ENCODE results near the gene PITPNM1.

DNA sequence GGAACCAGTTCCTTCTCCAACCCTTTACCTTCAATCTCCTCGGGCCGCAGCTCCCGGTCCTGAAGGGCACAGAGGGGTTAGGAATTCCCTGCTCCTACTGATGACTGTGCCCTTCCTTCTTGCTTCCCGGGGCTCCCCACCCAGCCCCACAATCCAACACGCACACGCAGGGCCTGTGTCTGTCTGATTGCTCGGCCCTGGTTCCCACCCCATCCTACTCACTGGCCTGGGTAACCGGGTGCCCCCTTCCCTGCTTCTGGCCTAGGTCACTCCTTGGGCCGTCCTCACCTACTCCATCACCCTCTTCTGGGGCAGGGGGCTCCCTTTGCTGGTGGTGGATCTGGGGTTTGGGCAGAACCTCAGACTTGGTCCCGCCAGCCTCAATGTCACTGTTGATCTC is 16.8 kb upstream of the PITPNM1 start:
- TF ChIP-seq, protein P1, sequence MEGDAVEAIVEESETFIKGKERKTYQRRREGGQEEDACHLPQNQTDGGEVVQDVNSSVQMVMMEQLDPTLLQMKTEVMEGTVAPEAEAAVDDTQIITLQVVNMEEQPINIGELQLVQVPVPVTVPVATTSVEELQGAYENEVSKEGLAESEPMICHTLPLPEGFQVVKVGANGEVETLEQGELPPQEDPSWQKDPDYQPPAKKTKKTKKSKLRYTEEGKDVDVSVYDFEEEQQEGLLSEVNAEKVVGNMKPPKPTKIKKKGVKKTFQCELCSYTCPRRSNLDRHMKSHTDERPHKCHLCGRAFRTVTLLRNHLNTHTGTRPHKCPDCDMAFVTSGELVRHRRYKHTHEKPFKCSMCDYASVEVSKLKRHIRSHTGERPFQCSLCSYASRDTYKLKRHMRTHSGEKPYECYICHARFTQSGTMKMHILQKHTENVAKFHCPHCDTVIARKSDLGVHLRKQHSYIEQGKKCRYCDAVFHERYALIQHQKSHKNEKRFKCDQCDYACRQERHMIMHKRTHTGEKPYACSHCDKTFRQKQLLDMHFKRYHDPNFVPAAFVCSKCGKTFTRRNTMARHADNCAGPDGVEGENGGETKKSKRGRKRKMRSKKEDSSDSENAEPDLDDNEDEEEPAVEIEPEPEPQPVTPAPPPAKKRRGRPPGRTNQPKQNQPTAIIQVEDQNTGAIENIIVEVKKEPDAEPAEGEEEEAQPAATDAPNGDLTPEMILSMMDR (conservative IDR thresholded peaks at IDR 0.05; ENCODE audit: low read length), result no peak
- TF ChIP-seq EZH2phosphoT487 (IDR thresholded peaks at IDR 0.05; ENCODE audit: borderline replicate concordance), result no peak

All from Loucy (cell line).